HG03066 (cell line): ENCODE measurements around the gene STAC.
"Not testable (repeated sequence)": the region's sequence is repeated elsewhere in the genome, so short reads cannot be mapped to it uniquely, and the experiment has no call there.

Experiments
- ATAC-seq: cut with Tn5 transposase; IDR thresholded peaks from one replicate; pipeline ENCODE4 v1.9.1; 2021; ENCODE audit warnings: low read depth; ENCODE audit not compliant: unreplicated experiment

The STAC gene

GRCh38 chr3:36476286-36476942, 96.1 kb downstream of the STAC start:
- ATAC-seq, result no peak

GRCh38 chr3:36477655-36478054, 97.4 kb downstream of the STAC start:
- no peak for ATAC-seq

GRCh38 chr3:36480911-36481648, 100.8 kb downstream of the STAC start:
- ATAC-seq, result no peak

DNA sequence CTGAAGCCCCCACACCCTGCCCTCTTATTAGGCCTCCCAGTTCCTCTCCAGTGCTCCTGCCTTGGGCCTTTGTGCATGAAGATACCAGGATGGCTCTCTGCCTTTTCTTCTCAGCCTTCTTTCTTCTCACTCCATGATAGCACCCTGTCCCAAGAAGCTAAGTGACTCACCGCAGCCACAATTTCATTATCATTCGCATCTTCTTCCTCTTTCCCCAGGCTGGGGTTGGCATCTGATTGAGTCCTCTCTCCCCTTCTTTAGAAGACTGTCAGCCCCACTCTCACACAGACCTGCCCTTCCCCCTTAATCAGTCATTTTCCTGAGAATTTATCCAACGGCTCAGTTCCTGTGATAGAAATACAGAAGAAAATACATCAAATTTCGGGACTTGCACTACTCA, 102.0 kb downstream of the STAC start:
- ATAC-seq, result no peak

DNA sequence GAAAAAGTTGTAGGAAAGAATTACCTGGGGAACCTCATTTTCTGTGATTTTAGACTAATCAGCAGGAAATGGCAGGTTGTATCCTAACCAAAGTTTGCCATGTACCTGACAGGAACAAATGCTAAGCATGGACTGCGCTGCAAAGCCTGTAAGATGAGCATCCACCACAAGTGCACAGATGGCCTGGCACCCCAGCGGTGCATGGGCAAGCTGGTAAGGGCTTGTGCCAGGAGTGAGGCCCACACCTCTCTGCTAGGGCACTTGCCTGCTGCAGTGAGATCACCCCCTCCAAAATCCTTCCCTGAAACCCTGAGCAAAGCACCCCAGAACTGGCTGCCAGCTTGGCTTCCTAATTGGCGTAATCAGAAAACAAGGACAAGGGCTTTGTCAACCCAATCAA, 102.6 kb downstream of the STAC start:
- ATAC-seq, result no peak

GRCh38 chr3:36483709-36484108, 103.4 kb downstream of the STAC start:
- no peak for ATAC-seq

GRCh38 chr3:36484386-36484785, 104.1 kb downstream of the STAC start:
- no peak for ATAC-seq

- ATAC-seq, result no peak
These were observed 105.9 kb downstream of the STAC start for GRCh38 chr3:36486009-36486795.

- ATAC-seq, result no peak
These were observed 107.3 kb downstream of the STAC start for GRCh38 chr3:36487616-36488015.

DNA sequence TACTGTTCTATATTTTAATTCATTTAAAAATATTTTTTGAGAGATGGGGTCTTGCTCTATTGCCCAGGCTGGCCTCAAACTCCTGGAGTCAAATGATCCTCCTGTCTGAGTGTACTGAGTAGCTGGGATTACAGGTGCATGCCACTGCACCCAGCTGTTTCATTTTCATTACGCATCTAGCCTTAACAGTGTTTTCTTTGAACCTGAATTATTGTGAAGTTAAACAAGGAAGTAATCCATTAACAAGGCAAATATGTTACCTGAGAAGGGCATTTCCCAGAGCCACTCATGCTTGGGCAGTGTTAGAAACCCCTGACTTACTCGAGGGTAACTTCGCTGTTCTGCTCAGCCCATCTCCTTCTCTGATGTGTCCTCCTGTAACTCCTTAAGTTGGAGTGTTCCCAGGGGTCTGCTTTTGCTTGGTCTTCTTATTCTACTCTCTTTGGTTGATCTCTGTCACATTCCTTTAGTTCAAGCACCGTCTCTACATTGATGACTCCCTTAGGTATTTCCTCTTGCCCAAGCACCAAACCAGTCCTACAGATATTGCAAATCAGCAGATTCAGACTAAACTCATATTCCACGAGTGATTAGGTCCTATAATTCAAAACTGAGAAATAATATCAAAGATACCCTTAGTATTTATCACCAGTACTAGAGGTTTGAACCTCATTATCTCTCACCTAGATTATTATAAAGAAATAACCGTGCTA, 107.9 kb downstream of the STAC start:
- ATAC-seq, result no peak

- ATAC-seq, result no peak
These were observed 108.8 kb downstream of the STAC start for GRCh38 chr3:36489101-36489500.

DNA sequence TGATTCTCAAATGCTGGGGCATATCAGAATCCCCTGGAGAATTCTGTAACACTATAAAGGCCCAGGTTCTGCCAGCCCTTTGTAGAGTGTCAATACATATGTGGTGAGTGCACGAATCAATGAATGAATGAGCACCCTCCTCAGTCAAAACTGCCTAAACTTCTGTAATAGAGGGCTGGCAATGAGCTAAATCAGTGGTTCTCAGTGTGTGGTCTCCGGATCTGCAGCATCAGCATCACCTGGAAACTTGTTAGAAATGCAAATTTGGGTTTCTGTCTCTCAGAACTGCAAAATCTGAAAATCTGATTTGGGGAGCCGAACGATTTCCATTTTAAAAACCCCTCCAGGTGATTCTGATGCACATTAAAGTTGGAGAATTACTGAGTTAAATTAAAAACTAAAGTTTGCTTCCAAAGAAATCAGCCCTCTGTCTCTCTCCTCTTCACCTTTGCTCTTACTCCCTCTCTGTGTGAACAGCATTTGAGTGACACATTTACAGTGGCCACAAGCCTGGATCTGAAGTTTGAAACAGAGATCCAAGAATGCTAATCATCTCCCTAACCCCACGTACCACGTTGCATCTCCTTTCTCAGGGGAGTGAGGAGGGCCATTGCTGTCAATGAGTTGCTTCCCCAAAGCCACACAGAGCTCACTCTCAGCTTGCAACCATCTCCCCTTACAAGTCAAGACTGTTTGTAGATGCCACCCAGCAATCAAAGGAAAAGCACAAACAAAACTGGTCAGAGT, 109.5 kb downstream of the STAC start:
- ATAC-seq, result no peak

- ATAC-seq, result no peak
These were observed 112.7 kb downstream of the STAC start for GRCh38 chr3:36493051-36493450.

GRCh38 chr3:36494461-36495109, 114.3 kb downstream of the STAC start:
- ATAC-seq, result no peak

GRCh38 chr3:36496684-36497633, 116.7 kb downstream of the STAC start:
- ATAC-seq, result no peak

- not testable (repeated sequence) for ATAC-seq
These were observed 119.7 kb downstream of the STAC start for GRCh38 chr3:36500053-36500452.

DNA sequence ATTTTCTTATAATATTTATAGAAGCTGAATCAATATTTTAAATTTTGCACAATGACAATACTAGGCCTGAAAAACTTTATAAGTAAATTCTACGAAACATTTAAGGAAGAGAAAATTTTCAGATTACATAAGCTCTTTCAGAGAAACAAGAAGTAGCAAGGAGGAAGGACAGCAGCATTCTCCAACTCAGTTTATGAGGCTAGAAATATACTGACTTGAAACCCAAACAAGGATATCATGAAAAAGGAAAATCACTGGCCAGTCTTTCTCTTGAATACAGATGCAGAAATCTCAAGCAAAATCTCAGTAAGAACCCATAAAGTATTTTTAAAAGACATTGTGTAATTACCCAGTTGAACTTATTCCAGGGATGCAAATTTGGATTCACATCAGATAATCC, 121.3 kb downstream of the STAC start:
- ATAC-seq, result no peak

GRCh38 chr3:36505393-36505792, 125.1 kb downstream of the STAC start:
- ATAC-seq, result no peak
